OCI-LY3 (cell line): ENCODE results near the gene UGT1A10.

ENCODE experiments used
- EZH2phosphoT487 ChIP-seq: fragments of 200-600 bp; shearing (Covaris generic); IDR thresholded peaks from 2 replicates; pipeline ENCODE4 v1.6.1; 2018; ENCODE audit warnings: antibody characterized with exemption, mixed run types, low read depth
- TF ChIP-seq, protein P1 (sequence below): fragments of 200-600, 300-600 bp; sonication (generic); IDR thresholded peaks from 2 replicates; pipeline ENCODE4 v1.5.1; 2014; ENCODE audit warnings: antibody characterized with exemption, low read length, low read depth

DNA sequence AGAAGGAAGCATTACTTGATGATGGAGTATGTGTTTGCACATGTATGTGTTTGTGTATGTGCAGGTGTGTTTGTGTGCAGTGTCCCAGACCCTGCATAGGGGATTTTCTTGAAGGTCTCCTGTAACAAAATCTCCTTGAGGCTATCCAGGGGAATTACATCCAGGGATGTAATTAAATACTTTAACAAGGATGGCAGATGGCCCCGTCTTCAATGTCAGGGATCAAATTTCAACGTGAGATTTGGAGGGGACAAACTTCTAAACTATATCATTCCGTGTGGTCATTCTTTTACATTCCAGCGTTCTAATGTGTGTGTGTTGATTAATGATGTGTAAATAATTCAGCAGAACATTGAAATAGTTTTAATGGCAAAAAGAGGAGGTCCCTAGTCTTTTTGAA is 38.7 kb downstream of the UGT1A10 start:
- TF ChIP-seq, protein P1, sequence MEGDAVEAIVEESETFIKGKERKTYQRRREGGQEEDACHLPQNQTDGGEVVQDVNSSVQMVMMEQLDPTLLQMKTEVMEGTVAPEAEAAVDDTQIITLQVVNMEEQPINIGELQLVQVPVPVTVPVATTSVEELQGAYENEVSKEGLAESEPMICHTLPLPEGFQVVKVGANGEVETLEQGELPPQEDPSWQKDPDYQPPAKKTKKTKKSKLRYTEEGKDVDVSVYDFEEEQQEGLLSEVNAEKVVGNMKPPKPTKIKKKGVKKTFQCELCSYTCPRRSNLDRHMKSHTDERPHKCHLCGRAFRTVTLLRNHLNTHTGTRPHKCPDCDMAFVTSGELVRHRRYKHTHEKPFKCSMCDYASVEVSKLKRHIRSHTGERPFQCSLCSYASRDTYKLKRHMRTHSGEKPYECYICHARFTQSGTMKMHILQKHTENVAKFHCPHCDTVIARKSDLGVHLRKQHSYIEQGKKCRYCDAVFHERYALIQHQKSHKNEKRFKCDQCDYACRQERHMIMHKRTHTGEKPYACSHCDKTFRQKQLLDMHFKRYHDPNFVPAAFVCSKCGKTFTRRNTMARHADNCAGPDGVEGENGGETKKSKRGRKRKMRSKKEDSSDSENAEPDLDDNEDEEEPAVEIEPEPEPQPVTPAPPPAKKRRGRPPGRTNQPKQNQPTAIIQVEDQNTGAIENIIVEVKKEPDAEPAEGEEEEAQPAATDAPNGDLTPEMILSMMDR: no peak
- TF ChIP-seq EZH2phosphoT487: no peak
